ENCODE results near the gene TMEM52. TPM values are rescaled to one million over a fixed set of nuclear protein-coding genes. Genes with fewer than 3 reads are reported as not detected.

The TMEM52 gene
- total RNA-seq, 4 donors from 2014 or later, result 1.4 to 6.3 (median 4.2) TPM; not detected in 1

- DNase-seq (ENCODE audit: extremely low spot score), result no peak
- Histone ChIP-seq H3K27ac (replicated peaks in 1 of 4) (peak overlapping the region in 3 of 4 donors; percentile 16 to 50 (median 26)), H3K9me3 (no peaks in the 10 kb centered on the region), H3K4me3 (no peak overlapping the region), H3K36me3 (peaks cover 0 to 16% (median 3%) of the 10 kb centered on the region in 4 donors), H3K4me1 (peaks cover 67 to 95% (median 89%) of the 10 kb centered on the region in 4 donors), H3K27me3 (no peaks in the 10 kb centered on the region)
- WGBS, result 38% methylated on average over 4 of the region's 4 CpGs
- intact Hi-C loops (cut with DNase I), result no loop called here
- TF ChIP-seq EP300 (IDR thresholded peaks at IDR 0.05), result no peak
- no peak for TF ChIP-seq POLR2AphosphoS5 (IDR thresholded peaks at IDR 0.05)
- TF ChIP-seq POLR2A (IDR thresholded peaks at IDR 0.05; ENCODE audit: low read depth), result no peak
- TF ChIP-seq CTCF (IDR thresholded peaks at IDR 0.05), result no peak
Observed at GRCh38 chr1:1883092-1883873, 35.8 kb downstream of the TMEM52 start.

- H3K36me3 ChIP-seq, result peaks cover 0 to 16% (median 3%) of the 10 kb centered on the region in 4 donors
- DNase-seq (ENCODE audit: extremely low spot score), result no peak
- H3K27ac ChIP-seq (replicated peaks in 1 of 4), result no peak overlapping the region
- H3K4me3 ChIP-seq, result no peak overlapping the region
- intact Hi-C loops (cut with DNase I), result no loop called here
- 77% methylated on average over 6 of the region's 6 CpGs for WGBS
- H3K9me3 ChIP-seq, result no peaks in the 10 kb centered on the region
- H3K27me3 ChIP-seq, result no peaks in the 10 kb centered on the region
- H3K4me1 ChIP-seq, result peaks cover 66 to 94% (median 88%) of the 10 kb centered on the region in 4 donors
- TF ChIP-seq EP300 (IDR thresholded peaks at IDR 0.05), result no peak
- TF ChIP-seq POLR2A (IDR thresholded peaks at IDR 0.05; ENCODE audit: low read depth), result no peak
- TF ChIP-seq POLR2AphosphoS5 (IDR thresholded peaks at IDR 0.05), result no peak
- no peak for TF ChIP-seq CTCF (IDR thresholded peaks at IDR 0.05)
Observed at GRCh38 chr1:1881727-1882126, 37.4 kb downstream of the TMEM52 start.

GRCh38 chr1:1880617-1881312 lies 38.3 kb downstream of the TMEM52 start:
- no peak for TF ChIP-seq POLR2A (IDR thresholded peaks at IDR 0.05; ENCODE audit: low read depth)
- no peak for TF ChIP-seq POLR2AphosphoS5 (IDR thresholded peaks at IDR 0.05)
- TF ChIP-seq CTCF (IDR thresholded peaks at IDR 0.05), result no peak
- no peak for TF ChIP-seq EP300 (IDR thresholded peaks at IDR 0.05)
- intact Hi-C loops (cut with DNase I), result no loop called here

GRCh38 chr1:1879942-1880341 lies 39.1 kb downstream of the TMEM52 start:
- peaks cover 0 to 32% (median 8%) of the 10 kb centered on the region in 4 donors for H3K36me3 ChIP-seq
- H3K27ac ChIP-seq (replicated peaks in 1 of 4), result no peak overlapping the region
- intact Hi-C loops (cut with DNase I), result no loop called here
- no peak for TF ChIP-seq POLR2A (IDR thresholded peaks at IDR 0.05; ENCODE audit: low read depth)
- TF ChIP-seq CTCF (IDR thresholded peaks at IDR 0.05), result no peak
- TF ChIP-seq POLR2AphosphoS5 (IDR thresholded peaks at IDR 0.05), result no peak
- TF ChIP-seq EP300 (IDR thresholded peaks at IDR 0.05), result no peak
- no peak for DNase-seq (ENCODE audit: extremely low spot score)
- H3K9me3 ChIP-seq, result no peaks in the 10 kb centered on the region
- peaks cover 74 to 95% (median 93%) of the 10 kb centered on the region in 4 donors for H3K4me1 ChIP-seq
- no peaks in the 10 kb centered on the region for H3K27me3 ChIP-seq
- H3K4me3 ChIP-seq, result no peak overlapping the region
- WGBS, result 87% methylated on average over 5 of the region's 5 CpGs

More at GRCh38 chr1:1880617-1881312, 38.3 kb downstream of the TMEM52 start:
- no peak for DNase-seq (ENCODE audit: extremely low spot score)
- no peaks in the 10 kb centered on the region for H3K9me3 ChIP-seq
- H3K36me3 ChIP-seq, result peaks cover 0 to 24% (median 5%) of the 10 kb centered on the region in 4 donors
- no peak overlapping the region for H3K27ac ChIP-seq (replicated peaks in 1 of 4)
- no peak overlapping the region for H3K4me3 ChIP-seq
- H3K27me3 ChIP-seq, result no peaks in the 10 kb centered on the region
- H3K4me1 ChIP-seq, result peaks cover 70 to 94% (median 88%) of the 10 kb centered on the region in 4 donors
- WGBS, result 55% methylated on average over 13 of the region's 13 CpGs
